ENCODE results near the gene TTC36.

DNA sequence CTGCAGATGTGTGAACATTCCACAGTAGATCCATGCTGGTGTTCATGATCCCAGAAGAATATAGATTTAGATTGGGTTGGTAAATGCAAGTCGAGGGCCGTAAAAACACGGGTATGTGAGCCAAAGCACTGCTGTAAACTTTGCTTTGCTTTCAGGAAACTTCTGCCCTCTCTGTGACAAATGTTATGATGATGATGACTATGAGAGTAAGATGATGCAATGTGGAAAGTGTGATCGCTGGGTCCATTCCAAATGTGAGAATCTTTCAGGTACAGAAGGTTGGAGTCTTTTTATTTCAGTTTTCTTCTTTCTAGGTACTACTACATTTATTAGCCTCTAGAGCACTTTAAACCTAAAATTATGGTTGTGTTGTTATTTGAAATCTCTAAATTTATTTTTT, 36.2 kb upstream of the TTC36 start:
- TF ChIP-seq, protein P1, sequence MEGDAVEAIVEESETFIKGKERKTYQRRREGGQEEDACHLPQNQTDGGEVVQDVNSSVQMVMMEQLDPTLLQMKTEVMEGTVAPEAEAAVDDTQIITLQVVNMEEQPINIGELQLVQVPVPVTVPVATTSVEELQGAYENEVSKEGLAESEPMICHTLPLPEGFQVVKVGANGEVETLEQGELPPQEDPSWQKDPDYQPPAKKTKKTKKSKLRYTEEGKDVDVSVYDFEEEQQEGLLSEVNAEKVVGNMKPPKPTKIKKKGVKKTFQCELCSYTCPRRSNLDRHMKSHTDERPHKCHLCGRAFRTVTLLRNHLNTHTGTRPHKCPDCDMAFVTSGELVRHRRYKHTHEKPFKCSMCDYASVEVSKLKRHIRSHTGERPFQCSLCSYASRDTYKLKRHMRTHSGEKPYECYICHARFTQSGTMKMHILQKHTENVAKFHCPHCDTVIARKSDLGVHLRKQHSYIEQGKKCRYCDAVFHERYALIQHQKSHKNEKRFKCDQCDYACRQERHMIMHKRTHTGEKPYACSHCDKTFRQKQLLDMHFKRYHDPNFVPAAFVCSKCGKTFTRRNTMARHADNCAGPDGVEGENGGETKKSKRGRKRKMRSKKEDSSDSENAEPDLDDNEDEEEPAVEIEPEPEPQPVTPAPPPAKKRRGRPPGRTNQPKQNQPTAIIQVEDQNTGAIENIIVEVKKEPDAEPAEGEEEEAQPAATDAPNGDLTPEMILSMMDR (IDR thresholded peaks at IDR 0.05; ENCODE audit: poor library complexity), result no peak
- no peak for TF ChIP-seq EZH2 (IDR thresholded peaks at IDR 0.05; ENCODE audit: borderline replicate concordance)
